ENCODE measurements around the gene MUSTN1.

The MUSTN1 gene

GRCh38 chr3:52805270-52806039 is 29.4 kb downstream of the MUSTN1 start:
- DNase-seq (ENCODE audit: low spot score) = no peak

- DNase-seq (ENCODE audit: low spot score) = no peak
Measured at GRCh38 chr3:52801839-52802238, 33.0 kb downstream of the MUSTN1 start.

DNA sequence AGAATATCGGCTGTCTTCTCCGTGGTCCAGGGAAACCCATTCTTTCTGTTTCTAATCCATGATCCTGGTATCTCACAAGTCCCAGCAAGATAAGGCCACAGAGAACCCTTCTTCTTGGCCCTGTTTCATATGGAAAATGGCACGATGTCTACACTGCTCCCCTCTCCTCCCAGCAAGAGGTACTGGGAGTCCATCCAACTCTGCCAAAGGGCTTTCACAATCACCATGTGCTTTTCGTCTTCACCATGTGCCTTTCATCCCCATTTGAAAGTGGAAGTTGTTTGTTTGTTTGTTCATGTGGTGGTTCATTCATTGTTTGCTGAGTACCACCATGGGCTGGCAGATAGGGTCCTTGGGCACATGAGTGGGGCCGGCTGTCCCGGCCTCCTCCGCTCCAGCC is 34.7 kb downstream of the MUSTN1 start:
- no peak for DNase-seq (ENCODE audit: low spot score)

DNA sequence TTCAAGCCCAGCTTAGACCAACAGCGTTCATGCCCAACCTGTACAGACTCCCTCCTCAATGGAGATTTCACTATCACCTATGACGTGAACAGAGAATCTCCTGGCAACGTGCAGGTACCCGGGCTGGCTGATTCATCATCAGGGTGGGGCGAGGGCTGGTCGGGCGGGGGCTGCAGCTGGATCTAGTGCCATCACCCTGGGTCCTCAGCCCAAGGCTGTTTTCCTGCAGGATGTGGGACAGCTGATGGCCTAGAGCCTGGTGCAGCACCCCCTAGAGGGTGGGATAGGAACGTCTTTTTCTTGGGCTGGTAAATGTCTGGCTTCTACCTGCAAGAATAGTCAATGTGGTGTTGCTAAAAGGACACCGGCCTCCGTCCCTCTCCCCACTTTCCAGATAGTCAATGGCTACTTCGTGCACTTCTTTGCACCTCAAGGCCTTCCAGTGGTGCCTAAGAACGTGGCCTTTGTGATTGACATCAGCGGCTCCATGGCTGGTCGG is 35.8 kb downstream of the MUSTN1 start:
- no peak for DNase-seq (ENCODE audit: low spot score)

DNA sequence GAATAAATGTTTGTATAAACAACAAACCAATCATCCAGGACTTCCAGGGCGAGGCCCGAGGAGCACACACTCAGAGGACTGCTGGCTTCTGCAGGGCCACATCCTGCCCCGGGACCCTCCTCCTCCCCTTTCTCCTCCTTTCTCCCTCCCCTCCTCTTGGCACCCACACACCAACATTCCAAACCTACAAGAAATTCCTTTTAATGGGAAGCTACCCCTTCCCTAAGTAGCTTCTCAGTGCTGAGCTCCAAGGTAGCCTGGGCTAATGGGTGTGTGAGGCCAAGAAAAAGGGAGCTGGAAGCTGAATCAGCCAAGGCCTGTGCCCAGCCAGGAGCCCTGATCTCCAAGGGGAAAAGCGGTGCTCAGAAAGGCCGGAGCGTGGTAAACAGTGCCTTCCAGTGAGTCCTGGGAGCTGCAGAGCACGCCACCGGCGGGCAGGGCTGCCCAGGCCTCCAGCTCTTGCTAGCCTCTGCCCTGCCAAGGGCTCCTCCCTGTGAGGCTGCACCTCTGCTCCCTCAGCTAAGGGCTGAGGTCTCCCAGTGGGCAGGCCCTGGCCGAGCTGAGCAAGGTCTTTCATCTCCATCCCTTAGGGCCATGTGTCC is 36.3 kb downstream of the MUSTN1 start:
- DNase-seq (ENCODE audit: low spot score) = no peak

DNA sequence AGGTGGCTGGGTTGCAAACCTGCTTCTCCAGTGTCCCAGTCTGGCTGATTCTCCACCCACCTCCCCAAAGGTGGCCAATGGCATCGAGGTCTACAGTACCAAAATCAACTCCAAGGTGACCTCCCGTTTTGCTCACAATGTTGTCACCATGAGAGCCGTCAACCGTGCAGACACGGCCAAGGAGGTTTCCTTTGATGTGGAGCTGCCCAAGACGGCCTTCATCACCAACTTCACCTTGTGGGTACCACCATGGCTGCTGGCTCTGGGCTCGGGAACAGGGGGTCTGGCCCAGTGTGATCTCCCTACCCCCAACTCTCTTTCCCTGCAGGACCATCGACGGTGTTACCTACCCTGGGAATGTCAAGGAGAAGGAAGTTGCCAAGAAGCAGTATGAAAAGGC is 38.4 kb downstream of the MUSTN1 start:
- no peak for DNase-seq (ENCODE audit: low spot score)

DNA sequence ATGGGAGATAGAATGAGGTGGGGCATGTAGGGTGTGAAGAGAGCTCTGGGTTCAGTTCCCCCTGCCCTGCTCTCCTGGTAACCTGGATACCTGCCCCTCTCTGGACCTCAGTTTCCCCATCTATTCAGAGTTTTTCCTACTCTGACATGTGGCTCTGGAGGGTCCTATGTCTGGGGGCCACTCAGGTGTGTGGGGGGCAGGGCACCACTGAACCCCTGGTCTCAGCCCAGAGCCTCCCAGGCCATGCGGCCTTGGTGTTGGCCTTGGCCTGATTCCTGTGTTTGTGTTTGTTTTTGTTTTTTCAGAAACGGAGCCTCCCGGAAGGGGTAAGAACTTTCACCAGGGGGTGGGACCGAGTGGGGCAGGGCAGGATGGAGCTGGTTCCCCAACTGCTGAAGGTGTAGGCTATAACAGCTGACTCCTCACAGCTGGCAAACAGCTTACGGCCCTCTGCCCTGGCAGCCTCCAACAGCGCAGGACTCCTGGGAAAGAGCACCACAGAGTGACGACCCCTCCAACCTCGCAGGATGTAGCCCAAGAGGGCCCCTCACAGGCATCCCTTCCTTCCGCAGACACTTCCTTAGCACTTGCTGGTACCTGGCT is 39.4 kb downstream of the MUSTN1 start:
- no peak for DNase-seq (ENCODE audit: low spot score)

- DNase-seq (ENCODE audit: low spot score) = no peak
Measured at GRCh38 chr3:52794612-52795099, 40.2 kb downstream of the MUSTN1 start, which contains the start of gene ITIH3. Gene ITIH3, plus strand, starts transcription at chr3:52794796. Its CDS starts 8 bp downstream, at chr3:52794804.

- no peak for DNase-seq (ENCODE audit: low spot score)
Measured at GRCh38 chr3:52793702-52794611, 40.9 kb downstream of the MUSTN1 start.

DNA sequence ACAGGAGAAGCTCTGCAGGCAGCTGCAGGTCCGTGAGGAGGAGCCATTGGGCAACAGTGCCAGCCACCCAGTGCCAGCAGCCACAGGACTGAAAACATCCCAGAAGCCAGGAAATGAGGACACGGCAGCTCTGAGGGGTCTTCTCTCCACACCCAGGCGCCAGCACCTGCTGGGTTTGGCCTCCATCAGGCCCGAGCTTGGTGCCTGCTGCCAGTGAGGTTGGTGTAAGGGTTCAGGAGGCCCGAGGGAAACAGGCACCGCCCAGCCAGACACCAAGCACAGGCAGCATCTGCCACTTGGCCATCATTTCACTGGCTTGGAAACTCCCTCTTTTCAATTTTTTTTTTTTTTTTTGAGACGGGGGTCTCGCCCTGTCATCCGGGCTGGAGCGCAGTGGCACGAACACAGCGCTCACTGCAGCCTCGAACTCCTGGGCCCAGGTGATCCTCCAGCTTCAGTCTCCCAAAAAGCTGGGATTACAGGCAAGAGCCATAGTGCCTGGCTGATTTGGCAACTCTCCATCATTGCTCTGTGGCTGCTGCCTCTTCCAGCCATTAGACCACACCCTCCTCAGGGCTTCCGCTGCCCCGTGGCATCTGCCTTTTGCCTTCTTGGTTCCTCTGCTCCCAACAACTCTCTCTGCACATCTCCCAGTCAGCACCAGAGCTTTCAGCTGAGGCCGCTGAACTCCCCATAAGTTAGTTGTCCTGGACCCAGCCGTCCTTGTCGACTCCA is 41.7 kb downstream of the MUSTN1 start:
- DNase-seq (ENCODE audit: low spot score) = no peak

- no peak for DNase-seq (ENCODE audit: low spot score)
Measured at GRCh38 chr3:52792413-52792812, 42.4 kb downstream of the MUSTN1 start.

- DNase-seq (ENCODE audit: low spot score) = no peak
Measured at GRCh38 chr3:52791928-52792327, 42.9 kb downstream of the MUSTN1 start.

- no peak for DNase-seq (ENCODE audit: low spot score)
Measured at GRCh38 chr3:52791366-52791765, 43.5 kb downstream of the MUSTN1 start.

- DNase-seq (ENCODE audit: low spot score) = no peak
Measured at GRCh38 chr3:52790741-52791140, 44.1 kb downstream of the MUSTN1 start.

GRCh38 chr3:52790337-52790736 is 44.5 kb downstream of the MUSTN1 start:
- no peak for DNase-seq (ENCODE audit: low spot score)

DNA sequence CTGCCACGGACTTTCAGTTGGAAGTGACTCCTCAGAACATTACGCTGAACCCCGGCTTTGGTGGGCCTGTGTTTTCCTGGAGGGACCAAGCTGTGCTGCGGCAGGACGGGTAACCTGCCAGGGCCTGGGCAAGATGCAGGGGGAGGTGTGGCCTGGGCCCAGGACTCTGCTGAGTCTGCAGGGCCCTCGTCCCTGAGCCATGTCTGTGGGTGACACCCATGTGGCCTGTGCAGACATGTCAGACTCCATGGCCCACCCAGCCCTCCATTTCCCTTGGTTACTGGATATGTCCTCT is 45.1 kb downstream of the MUSTN1 start:
- no peak for DNase-seq (ENCODE audit: low spot score)

DNA sequence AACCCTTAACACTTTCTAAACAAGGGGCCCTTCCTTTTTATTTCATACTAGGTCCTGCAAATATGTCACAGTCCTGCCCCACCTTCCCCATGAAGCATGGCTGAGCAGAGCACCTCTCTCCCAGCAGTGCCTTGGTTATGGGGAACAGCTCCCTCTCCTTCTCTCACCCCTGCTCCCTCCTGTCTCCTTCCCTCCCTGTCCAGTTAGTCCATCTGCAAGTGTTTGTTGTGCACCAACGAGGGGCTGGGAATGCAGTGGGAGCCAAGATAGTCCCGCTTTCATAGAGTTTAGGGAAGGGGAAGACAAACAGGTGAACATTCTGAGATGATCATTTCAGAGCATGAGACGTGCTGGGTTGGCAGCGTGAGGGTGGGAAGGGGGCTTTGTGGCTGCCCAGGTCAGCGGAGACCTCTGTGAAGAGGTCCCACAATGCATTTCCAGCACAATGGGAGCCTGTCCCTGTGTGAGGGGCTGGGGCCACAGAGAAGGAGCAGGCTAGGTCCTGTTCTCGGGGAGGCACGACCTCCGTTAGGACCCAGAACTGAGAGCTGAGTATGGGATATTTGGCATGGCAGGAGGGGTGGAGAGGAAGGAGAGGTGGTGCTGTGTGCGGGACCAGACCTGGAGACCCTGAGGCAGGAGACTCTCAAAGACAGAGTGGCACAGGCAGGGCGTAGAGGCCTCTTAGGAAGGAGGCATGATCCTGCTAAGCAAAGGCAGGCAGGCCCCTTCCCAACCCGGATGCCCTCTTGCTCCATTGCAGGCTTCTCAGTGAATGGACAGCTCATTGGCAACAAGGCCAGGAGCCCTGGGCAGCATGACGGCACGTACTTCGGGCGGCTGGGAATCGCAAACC is 45.7 kb downstream of the MUSTN1 start:
- DNase-seq (ENCODE audit: low spot score) = no peak

DNA sequence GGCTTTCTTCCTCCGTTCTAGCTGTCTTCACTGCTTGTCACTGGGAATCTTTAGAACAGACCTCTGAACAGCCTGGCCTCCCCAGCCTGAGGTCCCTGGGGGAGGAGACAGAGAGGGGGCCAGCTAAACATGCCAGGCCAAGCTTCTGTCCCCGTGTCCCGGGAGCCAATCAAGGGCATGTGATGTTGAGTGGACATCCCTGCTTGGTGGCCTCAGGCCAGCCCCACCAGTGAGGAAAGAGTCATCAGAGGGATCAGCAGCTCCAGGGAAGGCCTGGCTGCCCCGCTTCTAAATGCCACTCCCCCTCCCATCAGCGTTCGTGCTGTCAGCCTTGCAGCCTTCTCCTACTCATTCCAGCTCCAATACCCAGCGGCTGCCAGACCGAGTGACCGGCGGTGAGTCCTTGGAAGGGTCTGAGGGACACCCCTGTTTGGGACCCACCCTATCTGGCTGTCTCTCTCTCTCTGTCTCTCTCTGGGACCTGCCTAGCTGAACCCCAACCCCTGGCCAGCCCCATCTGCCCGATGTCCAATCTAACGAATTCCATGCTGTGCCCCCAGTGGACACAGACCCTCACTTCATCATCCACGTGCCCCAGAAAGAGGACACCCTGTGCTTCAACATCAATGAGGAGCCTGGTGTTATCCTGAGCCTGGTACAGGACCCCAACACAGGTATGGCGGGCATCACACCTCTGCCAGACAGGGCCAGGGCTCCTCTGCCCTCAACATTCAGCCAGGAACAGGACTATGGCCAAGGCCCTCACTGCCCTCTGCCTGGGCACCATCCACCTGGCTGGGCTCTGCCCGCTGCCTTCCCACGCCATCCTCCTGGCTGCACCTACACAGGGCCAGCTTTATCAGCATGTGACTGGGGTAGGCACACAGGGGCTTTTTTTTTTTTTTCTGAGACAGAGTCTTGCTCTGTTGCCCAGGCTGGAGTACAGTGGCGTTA is 46.9 kb downstream of the MUSTN1 start:
- DNase-seq (ENCODE audit: low spot score) = peak; percentile 27

DNA sequence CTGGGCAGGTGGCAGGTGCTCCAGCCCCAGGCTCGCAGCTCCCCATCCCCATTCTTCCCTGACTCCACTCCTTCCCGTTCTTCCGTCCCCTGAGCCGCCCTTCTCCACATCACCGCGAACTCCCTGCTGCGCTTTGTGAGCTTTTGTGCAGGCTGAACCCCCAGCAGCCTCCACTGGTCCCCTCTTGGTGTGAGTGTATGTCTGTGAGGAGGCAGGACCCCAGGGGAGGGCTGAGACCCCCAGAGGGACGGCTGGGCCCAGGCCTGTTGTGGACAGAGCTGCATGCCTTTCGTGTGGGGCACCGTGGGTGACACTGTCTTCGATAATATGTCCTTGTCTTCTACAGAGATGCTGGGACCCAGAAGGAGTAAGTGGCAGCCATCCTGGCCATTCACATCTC is 47.6 kb downstream of the MUSTN1 start:
- DNase-seq (ENCODE audit: low spot score) = no peak

Data from SK-N-DZ (cell line).